Measurements from ENCODE around the gene PHLDB3. TPM values are rescaled to one million over a fixed set of nuclear protein-coding genes. Genes with fewer than 3 reads are reported as not detected.

The PHLDB3 gene
- total RNA-seq, 1 donor from 2014 or later: 13.4 TPM

- Histone ChIP-seq H3K79me2 (ENCODE audit: insufficient read depth, low read length) (no peaks in the 10 kb centered on the region), H3K4me2 (ENCODE audit: low read length) (peak overlapping the region; percentile 56), H3K4me1 (ENCODE audit: insufficient read depth, low read length) (peaks cover 5% of the 10 kb centered on the region), H2AFZ (ENCODE audit: low read depth, low read length) (no peak overlapping the region), H3K36me3 (ENCODE audit: insufficient read depth, low read length) (no peaks in the 10 kb centered on the region), H3K9me3 (ENCODE audit: insufficient read depth, low read depth, low read length) (no peaks in the 10 kb centered on the region), H4K20me1 (ENCODE audit: insufficient read depth, low read length) (peaks cover 3% of the 10 kb centered on the region), H3K9ac (ENCODE audit: low read length) (no peak overlapping the region), H3K4me3 (ENCODE audit: insufficient read depth, low read depth, low read length) (peak overlapping the region; percentile 13), H3K27ac (ENCODE audit: low read depth, low read length) (no peak overlapping the region), H3K27me3 (ENCODE audit: insufficient read depth, low read length) (no peaks in the 10 kb centered on the region)
- TF ChIP-seq CTCF (IDR thresholded peaks at IDR 0.05; ENCODE audit: insufficient read depth, low read depth, low read length) (no peak), EZH2 (IDR thresholded peaks at IDR 0.05; ENCODE audit: insufficient read depth, low read length) (no peak)
- no peak overlapping the region for H3K27ac Mint-ChIP-seq (ENCODE audit: unreplicated experiment)
- peaks cover 22% of the 10 kb centered on the region for H3K36me3 Mint-ChIP-seq (ENCODE audit: low read depth, unreplicated experiment)
- DNase-seq (ENCODE audit: low read depth): no peak
- H3K27me3 Mint-ChIP-seq (ENCODE audit: low read depth, unreplicated experiment): peaks cover 13% of the 10 kb centered on the region
- peak overlapping the region; percentile 14 for H3K4me3 Mint-ChIP-seq (ENCODE audit: unreplicated experiment)
- no peak for FAIRE-seq
- H3K9me3 Mint-ChIP-seq (ENCODE audit: unreplicated experiment): no peaks in the 10 kb centered on the region
- H3K4me1 Mint-ChIP-seq (ENCODE audit: low read depth, unreplicated experiment): peaks cover 5% of the 10 kb centered on the region
Observed at GRCh38 chr19:43501661-43502418, 2.7 kb downstream of the PHLDB3 start.

GRCh38 chr19:43499042-43499441 lies 5.5 kb downstream of the PHLDB3 start:
- Histone ChIP-seq H4K20me1 (ENCODE audit: insufficient read depth, low read length) (peaks cover 3% of the 10 kb centered on the region), H3K4me2 (ENCODE audit: low read length) (no peak overlapping the region), H3K9me3 (ENCODE audit: insufficient read depth, low read depth, low read length) (no peaks in the 10 kb centered on the region), H3K36me3 (ENCODE audit: insufficient read depth, low read length) (no peaks in the 10 kb centered on the region), H2AFZ (ENCODE audit: low read depth, low read length) (no peak overlapping the region), H3K9ac (ENCODE audit: low read length) (no peak overlapping the region), H3K4me1 (ENCODE audit: insufficient read depth, low read length) (peaks cover 5% of the 10 kb centered on the region), H3K79me2 (ENCODE audit: insufficient read depth, low read length) (no peaks in the 10 kb centered on the region), H3K27me3 (ENCODE audit: insufficient read depth, low read length) (no peaks in the 10 kb centered on the region), H3K4me3 (ENCODE audit: insufficient read depth, low read depth, low read length) (no peak overlapping the region), H3K27ac (ENCODE audit: low read depth, low read length) (no peak overlapping the region)
- H3K36me3 Mint-ChIP-seq (ENCODE audit: low read depth, unreplicated experiment): peaks cover 18% of the 10 kb centered on the region
- peaks cover 5% of the 10 kb centered on the region for H3K4me1 Mint-ChIP-seq (ENCODE audit: low read depth, unreplicated experiment)
- FAIRE-seq: no peak
- H3K4me3 Mint-ChIP-seq (ENCODE audit: unreplicated experiment): no peak overlapping the region
- H3K27me3 Mint-ChIP-seq (ENCODE audit: low read depth, unreplicated experiment): peaks cover 13% of the 10 kb centered on the region
- no peaks in the 10 kb centered on the region for H3K9me3 Mint-ChIP-seq (ENCODE audit: unreplicated experiment)
- no peak overlapping the region for H3K27ac Mint-ChIP-seq (ENCODE audit: unreplicated experiment)
- no peak for DNase-seq (ENCODE audit: low read depth)
- TF ChIP-seq EZH2 (IDR thresholded peaks at IDR 0.05; ENCODE audit: insufficient read depth, low read length) (no peak), CTCF (IDR thresholded peaks at IDR 0.05; ENCODE audit: insufficient read depth, low read depth, low read length) (no peak)

DNA sequence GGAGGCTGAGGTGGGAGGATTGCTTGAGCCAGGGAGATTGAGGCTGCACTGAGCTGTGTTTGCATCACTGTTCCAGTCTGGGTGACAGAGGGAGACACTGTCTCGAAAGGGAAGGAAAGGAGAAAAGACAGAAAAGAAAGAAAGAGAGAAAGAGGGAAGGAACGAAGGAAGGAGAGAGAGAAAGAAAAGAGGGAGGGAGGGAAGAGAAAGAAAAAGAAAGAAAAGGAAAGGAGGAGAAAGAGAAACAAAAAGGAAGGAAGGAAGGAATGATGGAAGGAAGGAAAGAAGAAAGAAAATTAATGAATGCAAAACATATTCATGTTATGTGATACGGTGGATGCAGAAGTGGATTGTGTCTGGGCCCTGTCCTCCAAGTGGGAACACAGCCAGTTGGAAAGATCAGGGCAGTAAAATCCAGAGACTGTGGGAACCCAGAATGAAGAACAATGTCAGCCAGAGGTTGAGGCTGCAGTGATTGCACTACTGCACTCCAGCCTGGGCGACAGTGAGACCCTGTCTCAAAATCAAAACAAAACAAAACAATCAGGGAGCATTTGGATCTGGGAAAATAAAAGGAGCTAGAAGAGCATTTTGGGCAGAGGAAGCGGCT lies 6.2 kb downstream of the PHLDB3 start:
- no peak overlapping the region for H3K4me3 ChIP-seq (ENCODE audit: insufficient read depth, low read depth, low read length)
- H4K20me1 ChIP-seq (ENCODE audit: insufficient read depth, low read length): peaks cover 3% of the 10 kb centered on the region
- Mint-ChIP-seq H3K36me3 (ENCODE audit: low read depth, unreplicated experiment) (peaks cover 18% of the 10 kb centered on the region), H3K4me1 (ENCODE audit: low read depth, unreplicated experiment) (peaks cover 5% of the 10 kb centered on the region), H3K27ac (ENCODE audit: unreplicated experiment) (no peak overlapping the region), H3K27me3 (ENCODE audit: low read depth, unreplicated experiment) (peaks cover 11% of the 10 kb centered on the region), H3K9me3 (ENCODE audit: unreplicated experiment) (no peaks in the 10 kb centered on the region), H3K4me3 (ENCODE audit: unreplicated experiment) (no peak overlapping the region)
- no peak overlapping the region for H2AFZ ChIP-seq (ENCODE audit: low read depth, low read length)
- peaks cover under 1% of the 10 kb centered on the region for H3K4me1 ChIP-seq (ENCODE audit: insufficient read depth, low read length)
- H3K36me3 ChIP-seq (ENCODE audit: insufficient read depth, low read length): no peaks in the 10 kb centered on the region
- no peak overlapping the region for H3K9ac ChIP-seq (ENCODE audit: low read length)
- no peaks in the 10 kb centered on the region for H3K27me3 ChIP-seq (ENCODE audit: insufficient read depth, low read length)
- no peak overlapping the region for H3K27ac ChIP-seq (ENCODE audit: low read depth, low read length)
- no peaks in the 10 kb centered on the region for H3K9me3 ChIP-seq (ENCODE audit: insufficient read depth, low read depth, low read length)
- no peak overlapping the region for H3K4me2 ChIP-seq (ENCODE audit: low read length)
- FAIRE-seq: no peak
- H3K79me2 ChIP-seq (ENCODE audit: insufficient read depth, low read length): no peaks in the 10 kb centered on the region
- no peak for TF ChIP-seq EZH2 (IDR thresholded peaks at IDR 0.05; ENCODE audit: insufficient read depth, low read length)
- TF ChIP-seq CTCF (IDR thresholded peaks at IDR 0.05; ENCODE audit: insufficient read depth, low read depth, low read length): no peak
- DNase-seq (ENCODE audit: low read depth): no peak

Data from astrocyte (in vitro differentiated cells and primary cell).